Fibroblast of gingiva (primary cell): ENCODE measurements around the gene MACROH2A1.

Source experiments
- DNase-seq: peaks from one replicate; pipeline ENCODE4 v3.0.0-alpha.2; 2011; ENCODE audit warnings: low read depth

The MACROH2A1 gene

GRCh38 chr5:135353952-135354721 lies 44.9 kb downstream of the MACROH2A1 start:
- peak; percentile 94 for DNase-seq

GRCh38 chr5:135350536-135350935 lies 48.5 kb downstream of the MACROH2A1 start:
- DNase-seq, result no peak

- DNase-seq, result no peak
These were observed 49.1 kb downstream of the MACROH2A1 start for GRCh38 chr5:135349886-135350285.

GRCh38 chr5:135349451-135349850 lies 49.6 kb downstream of the MACROH2A1 start:
- no peak for DNase-seq

GRCh38 chr5:135348918-135349317 lies 50.1 kb downstream of the MACROH2A1 start:
- peak; percentile 53 for DNase-seq

GRCh38 chr5:135347392-135347791 lies 51.6 kb downstream of the MACROH2A1 start:
- no peak for DNase-seq

- DNase-seq, result no peak
These were observed 52.9 kb downstream of the MACROH2A1 start for GRCh38 chr5:135345956-135346731.

- DNase-seq, result no peak
These were observed 54.7 kb downstream of the MACROH2A1 start for GRCh38 chr5:135344349-135344748.

- peak; percentile 46 for DNase-seq
These were observed 55.6 kb downstream of the MACROH2A1 start for GRCh38 chr5:135343413-135343812.

GRCh38 chr5:135342551-135342875 lies 56.5 kb downstream of the MACROH2A1 start:
- DNase-seq, result no peak

- no peak for DNase-seq
These were observed 57.1 kb downstream of the MACROH2A1 start for GRCh38 chr5:135341696-135342550.

GRCh38 chr5:135341016-135341666 lies 57.9 kb downstream of the MACROH2A1 start:
- DNase-seq, result no peak

GRCh38 chr5:135340568-135340967 lies 58.5 kb downstream of the MACROH2A1 start:
- no peak for DNase-seq

- no peak for DNase-seq
These were observed 59.4 kb downstream of the MACROH2A1 start for GRCh38 chr5:135339623-135340022.

GRCh38 chr5:135339189-135339588 lies 59.8 kb downstream of the MACROH2A1 start:
- DNase-seq, result no peak

GRCh38 chr5:135337064-135337463 lies 62.0 kb downstream of the MACROH2A1 start:
- peak; percentile 12 for DNase-seq

- no peak for DNase-seq
These were observed 63.8 kb downstream of the MACROH2A1 start for GRCh38 chr5:135335031-135335828.

GRCh38 chr5:135333732-135334515 lies 65.1 kb downstream of the MACROH2A1 start:
- no peak for DNase-seq

- DNase-seq, result peak; percentile 58
These were observed 66.4 kb downstream of the MACROH2A1 start for GRCh38 chr5:135332519-135333150.

GRCh38 chr5:135331612-135332011 lies 67.4 kb downstream of the MACROH2A1 start:
- DNase-seq, result no peak
